Smooth muscle cell of the brain vasculature (primary cell): ENCODE results near the gene C16orf74.

Experiments used
- DNase-seq: peaks from one replicate; pipeline ENCODE4 v3.0.0-alpha.2; 2012; ENCODE audit warnings: low read depth, low spot score

Gene C16orf74

GRCh38 chr16:85774811-85775210 lies 23.9 kb upstream of the C16orf74 start:
- no peak for DNase-seq

GRCh38 chr16:85774136-85774535 lies 23.2 kb upstream of the C16orf74 start:
- no peak for DNase-seq

- no peak for DNase-seq
Observed at GRCh38 chr16:85773044-85773443, 22.1 kb upstream of the C16orf74 start.

- DNase-seq: no peak
Observed at GRCh38 chr16:85770741-85771140, 19.8 kb upstream of the C16orf74 start.

GRCh38 chr16:85768199-85768598 lies 17.3 kb upstream of the C16orf74 start:
- no peak for DNase-seq

- DNase-seq: no peak
Observed at GRCh38 chr16:85767531-85767930, 16.6 kb upstream of the C16orf74 start.

- DNase-seq: no peak
Observed at GRCh38 chr16:85765767-85766166, 14.9 kb upstream of the C16orf74 start.

GRCh38 chr16:85765211-85765610 lies 14.3 kb upstream of the C16orf74 start:
- DNase-seq: no peak

GRCh38 chr16:85763616-85764015 lies 12.7 kb upstream of the C16orf74 start:
- no peak for DNase-seq

- DNase-seq: no peak
Observed at GRCh38 chr16:85762970-85763369, 12.1 kb upstream of the C16orf74 start.

- no peak for DNase-seq
Observed at GRCh38 chr16:85761861-85762260, 11.0 kb upstream of the C16orf74 start.

- no peak for DNase-seq
Observed at GRCh38 chr16:85759631-85760419, 8.9 kb upstream of the C16orf74 start.

GRCh38 chr16:85759136-85759535 lies 8.2 kb upstream of the C16orf74 start:
- no peak for DNase-seq

GRCh38 chr16:85757341-85757822 lies 6.5 kb upstream of the C16orf74 start:
- no peak for DNase-seq

- DNase-seq: no peak
Observed at GRCh38 chr16:85755929-85756768, 5.3 kb upstream of the C16orf74 start.

- DNase-seq: no peak
Observed at GRCh38 chr16:85754413-85754812, 3.5 kb upstream of the C16orf74 start.

GRCh38 chr16:85753976-85754375 lies 3.1 kb upstream of the C16orf74 start:
- DNase-seq: no peak

- no peak for DNase-seq
Observed at GRCh38 chr16:85753559-85753958, 2.7 kb upstream of the C16orf74 start.

- DNase-seq: no peak
Observed at GRCh38 chr16:85752511-85753420, 1.9 kb upstream of the C16orf74 start.

- DNase-seq: no peak
Observed at GRCh38 chr16:85751698-85752501, 1.0 kb upstream of the C16orf74 start.
